Activated CD4-positive, alpha-beta T cell treated with anti-CD3 and anti-CD28 coated beads for 1 hour (primary cell): Measurements from ENCODE around the gene MFRP.
"Not testable (repeated sequence)": the region's sequence is repeated elsewhere in the genome, so short reads cannot be mapped to it uniquely, and the experiment has no call there.

ENCODE experiments used
- DNase-seq: peaks from one replicate; pipeline ENCODE4 v3.0.0-alpha.2; 2020

The MFRP gene

DNA sequence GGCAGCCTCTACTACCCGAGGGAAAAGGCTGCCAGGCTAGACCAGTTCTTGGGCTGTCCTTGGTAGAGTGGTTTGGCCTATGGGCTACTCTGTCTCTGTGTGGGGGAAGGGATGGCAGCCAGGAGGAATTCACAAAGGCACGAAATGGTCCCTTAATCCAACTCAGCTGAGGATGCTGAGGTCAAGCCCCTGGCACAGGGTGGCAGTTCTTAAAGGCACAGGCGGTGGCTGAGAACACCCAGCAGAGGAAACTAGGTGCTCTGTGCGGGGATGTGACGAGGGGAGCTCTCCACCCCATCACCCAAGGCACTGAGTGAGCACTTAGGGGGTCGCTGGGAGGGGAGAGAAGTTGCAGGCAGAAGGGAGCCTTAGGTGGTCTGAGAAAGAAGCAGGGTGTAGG, at the start of gene MFRP:
TSS of gene MFRP (minus strand) at position 101 of the 400 bp plus-strand sequence. CDS start 192 bp downstream, outside the sequence.
- no peak for DNase-seq

DNA sequence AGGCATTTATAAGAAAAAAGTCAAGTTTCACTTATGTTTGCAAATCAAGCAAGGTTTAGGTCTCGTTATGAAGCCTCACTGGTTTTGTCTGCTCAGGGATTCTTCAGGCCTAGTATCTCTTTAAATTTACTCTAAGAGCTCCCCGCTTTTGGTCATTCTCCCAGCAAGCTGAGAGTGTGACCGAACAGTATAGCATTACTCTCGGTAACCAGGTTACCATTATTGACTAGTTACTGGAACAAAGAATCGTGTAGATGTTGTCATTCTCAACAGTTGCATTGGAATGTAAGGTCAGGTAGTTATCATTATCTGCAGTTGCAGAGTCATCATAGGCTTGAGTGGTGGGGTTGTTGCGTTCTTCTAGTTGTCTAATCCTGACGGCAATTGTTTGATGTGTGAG, 44.8 kb upstream of the MFRP start:
- no peak for DNase-seq

DNA sequence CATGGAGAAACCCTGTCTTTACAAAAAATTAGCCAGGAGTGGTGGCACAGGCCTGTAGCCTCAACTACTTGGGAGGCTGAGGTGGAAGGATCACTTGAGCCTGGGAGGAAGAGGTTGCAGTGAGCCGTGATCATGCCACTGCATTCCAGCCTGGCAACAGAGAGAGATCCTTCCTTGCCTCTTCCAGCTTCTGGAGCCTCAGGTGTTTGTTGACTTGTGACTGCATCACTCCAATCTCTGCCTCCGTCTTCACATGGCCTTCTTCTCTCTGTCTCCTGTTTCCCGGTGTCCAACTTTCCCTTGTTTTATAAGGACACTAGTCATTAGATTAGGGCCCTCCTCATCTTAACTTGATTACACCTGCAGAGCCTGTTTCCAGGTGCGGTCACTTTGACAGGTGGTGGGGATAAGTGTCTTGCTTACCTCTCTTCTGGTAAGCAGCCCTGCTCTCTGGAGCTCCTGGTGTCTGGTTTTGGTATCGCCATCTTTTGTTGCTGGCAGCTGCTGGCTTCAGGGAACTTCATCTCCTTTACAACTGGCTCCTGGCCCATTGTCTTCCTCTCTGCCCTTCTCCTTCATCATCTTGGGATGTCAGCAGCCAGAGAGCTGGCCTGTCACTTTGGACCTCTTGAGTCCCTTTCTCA, 43.2 kb upstream of the MFRP start:
- DNase-seq: no peak

DNA sequence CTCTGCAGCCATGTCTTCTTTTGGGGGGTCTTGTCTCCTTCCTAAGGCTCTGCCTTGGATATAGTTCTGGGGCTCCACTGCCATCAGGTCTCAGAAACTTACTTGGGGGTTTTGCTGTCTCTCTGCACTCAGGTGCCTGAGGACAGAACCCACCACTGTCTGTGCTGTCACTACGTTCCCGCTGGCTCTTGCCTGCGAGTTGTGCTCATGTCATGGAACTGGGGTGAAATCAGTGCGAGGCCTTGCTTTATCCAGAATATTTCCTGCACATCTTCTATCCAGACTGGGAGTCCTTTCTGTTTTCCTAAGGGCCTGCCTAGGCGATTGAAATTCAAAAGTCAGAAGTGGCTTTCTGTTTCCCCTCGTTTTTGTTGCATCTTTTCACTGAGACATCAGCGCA, 41.6 kb upstream of the MFRP start:
- no peak for DNase-seq

DNA sequence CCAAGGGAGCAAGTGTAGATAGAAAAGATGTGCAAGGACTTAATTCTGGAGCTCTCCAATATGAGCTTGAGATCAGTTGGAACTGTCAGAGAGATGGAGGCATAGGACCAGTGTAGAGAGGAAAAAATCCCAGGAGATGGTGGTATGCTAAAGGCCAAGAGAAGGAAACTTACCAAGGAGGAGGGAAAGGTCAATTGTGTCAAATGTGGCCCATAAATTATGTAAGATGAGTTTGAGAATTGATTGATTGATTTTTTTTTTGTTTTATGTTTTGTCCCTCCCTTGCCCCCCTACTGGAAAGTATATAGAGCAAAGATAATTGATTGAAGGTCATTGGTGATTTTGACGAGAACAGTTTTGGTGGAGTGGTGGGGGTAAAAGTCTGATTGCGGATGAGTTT, 37.8 kb upstream of the MFRP start:
- DNase-seq: no peak

DNA sequence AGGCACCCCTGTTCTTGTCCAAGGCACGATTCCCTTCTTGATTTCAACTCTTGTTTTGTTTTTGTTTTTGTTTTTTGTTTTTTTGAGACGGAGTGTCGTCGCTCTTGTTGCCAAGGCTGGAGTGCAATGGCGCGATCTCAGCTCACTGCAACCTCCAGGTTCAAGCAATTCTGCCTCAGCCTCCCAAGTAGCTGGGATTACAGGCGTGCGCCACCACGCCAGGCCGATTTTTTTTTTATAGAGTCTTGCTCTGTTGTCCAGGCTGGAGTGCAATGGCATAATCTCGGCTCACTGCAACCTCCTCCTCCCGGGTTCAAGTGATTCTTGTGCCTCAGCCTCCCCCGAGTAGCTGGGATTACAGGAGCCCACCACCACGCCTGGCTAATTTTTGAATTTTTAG, 36.0 kb upstream of the MFRP start:
- not testable (repeated sequence) for DNase-seq

DNA sequence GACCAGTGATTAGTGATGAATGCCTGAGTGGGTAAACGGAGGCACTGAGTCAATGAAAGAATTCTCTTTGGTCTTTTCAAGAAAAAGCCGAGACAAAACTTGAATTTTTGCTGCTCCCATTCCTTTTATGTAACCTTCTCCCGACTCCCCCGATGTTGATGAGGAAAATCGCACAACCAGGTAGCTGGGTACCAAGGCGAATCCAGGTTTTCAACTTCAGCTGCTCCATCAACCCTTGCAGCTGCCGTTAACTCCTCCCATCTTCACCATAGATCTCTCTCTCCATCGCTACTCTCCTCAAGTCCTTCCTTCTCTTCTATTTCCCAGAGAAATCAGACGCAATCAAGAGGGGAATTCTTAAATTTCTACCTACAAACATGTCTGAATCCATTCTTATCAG, 35.6 kb upstream of the MFRP start:
- no peak for DNase-seq

DNA sequence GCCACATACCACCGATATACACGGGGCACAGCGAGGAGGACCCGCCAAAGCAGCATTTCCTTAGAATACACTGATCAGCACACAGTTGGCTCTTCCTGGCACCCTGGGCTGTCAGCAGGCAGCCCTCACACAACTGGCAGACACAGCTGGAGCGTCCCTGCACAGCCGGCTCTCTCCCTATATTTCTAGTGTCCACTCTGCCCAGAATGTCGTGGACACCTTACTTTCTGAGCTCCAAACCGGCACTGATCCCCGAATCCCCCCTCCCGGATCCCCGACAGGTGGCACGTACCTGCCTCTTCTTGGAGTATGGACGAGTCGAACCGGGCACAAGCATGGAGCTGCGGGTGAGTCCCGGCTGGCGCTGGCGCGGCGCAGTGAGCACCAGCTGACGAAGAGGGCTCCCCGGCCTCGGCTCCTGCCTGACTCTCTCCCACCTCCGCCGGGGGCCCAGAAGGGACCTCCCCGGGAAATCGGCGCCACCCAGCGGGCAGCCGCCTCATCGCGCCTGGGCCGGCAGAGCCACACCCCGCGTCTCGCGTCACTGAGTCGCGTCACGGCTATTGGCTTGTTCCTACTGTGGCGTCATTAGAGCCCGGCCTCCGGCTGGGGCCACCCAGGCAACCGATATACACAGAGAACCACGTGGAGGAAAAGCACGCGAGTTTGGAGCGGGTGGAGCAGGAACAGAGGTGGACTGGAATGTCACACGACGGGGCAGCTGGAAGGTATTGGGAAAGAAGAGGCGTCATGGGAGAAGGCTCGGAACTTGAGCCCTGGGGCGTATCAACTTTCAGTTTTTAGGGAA, 34.9 kb upstream of the MFRP start, which contains the start of gene USP2:
TSS of gene USP2 (minus strand) at position 510 of the 808 bp plus-strand sequence. CDS start 8,210 bp downstream, outside the sequence.
- peak; percentile 96 for DNase-seq

DNA sequence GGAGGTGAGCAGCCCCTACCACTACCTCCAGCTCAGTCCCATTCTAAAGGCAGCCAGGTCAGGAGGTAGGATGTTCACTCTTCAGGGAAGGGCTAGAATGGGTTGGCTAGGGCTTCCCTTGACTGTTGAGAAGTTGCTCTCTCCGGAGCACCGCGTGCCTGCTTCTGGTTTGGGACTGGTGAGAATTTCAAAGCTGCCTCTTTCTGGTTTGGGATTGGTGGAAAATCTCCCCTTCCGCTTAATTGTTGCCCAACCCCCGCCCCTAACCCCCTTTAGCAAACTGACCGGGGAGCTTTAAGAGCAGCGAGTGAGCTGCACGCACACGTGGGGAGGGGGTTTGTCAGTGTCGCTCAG, 34.3 kb upstream of the MFRP start:
- no peak for DNase-seq

DNA sequence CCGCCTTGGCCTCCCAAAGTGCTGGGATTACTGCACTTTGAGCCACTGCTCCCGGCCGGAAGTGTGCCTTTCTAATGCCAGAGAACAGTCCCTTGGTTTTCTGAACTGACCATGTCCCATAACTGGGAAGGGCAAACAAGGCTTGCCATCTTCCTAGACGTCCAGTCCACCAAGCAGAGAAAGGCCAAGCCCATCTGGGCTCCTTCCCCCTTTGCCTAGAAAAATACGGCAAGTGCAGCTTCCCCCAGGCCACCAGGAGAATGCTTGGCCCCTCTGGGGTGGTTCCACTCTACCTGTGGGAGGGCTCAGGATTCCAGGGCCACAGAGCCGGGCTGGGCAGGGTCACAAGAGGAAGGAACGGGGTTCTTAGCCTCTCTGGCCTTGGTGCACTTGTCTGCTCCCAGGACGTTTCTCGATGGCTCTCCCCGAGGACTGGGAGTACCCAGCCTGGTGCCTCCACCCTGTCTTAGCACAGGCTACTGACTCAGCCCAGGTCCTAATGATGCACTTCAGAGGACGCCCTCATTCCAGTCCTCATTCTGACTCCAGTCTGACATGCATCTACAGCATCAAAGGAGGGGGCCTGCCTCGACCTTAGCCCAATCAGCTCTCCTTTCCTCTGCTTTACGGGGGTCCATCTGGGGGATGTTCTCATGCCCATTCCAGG, 33.8 kb upstream of the MFRP start:
- DNase-seq: no peak

DNA sequence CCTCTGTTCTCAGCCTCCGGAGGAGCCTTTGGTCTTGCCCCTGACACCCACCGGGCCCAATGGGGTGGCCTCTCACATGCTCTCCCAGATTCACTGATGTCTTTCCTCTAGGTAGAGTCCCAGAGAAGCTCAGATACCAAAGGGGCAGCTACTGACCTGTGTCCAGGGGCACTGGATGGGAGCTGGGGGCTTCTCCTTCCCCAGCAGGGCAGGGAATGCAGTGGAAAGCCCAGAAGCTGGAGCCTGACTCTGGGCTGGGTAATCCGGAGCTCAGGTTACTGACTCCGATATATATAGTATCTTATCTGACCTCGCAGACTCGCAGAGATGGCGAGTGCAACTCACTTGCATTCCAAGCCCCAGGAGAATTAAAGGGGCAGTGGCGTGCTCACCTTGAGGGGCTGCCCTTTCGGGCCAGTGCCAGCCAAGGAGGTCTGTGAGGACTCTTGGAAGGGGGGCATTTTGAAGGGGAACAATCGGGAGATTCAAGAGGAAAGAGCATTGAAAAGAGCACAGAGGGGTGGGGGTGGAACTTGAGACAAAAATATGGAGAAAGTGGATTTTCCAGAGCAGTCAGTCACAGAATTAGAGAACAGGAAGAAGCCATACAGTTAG, 32.5 kb upstream of the MFRP start:
- DNase-seq: no peak

DNA sequence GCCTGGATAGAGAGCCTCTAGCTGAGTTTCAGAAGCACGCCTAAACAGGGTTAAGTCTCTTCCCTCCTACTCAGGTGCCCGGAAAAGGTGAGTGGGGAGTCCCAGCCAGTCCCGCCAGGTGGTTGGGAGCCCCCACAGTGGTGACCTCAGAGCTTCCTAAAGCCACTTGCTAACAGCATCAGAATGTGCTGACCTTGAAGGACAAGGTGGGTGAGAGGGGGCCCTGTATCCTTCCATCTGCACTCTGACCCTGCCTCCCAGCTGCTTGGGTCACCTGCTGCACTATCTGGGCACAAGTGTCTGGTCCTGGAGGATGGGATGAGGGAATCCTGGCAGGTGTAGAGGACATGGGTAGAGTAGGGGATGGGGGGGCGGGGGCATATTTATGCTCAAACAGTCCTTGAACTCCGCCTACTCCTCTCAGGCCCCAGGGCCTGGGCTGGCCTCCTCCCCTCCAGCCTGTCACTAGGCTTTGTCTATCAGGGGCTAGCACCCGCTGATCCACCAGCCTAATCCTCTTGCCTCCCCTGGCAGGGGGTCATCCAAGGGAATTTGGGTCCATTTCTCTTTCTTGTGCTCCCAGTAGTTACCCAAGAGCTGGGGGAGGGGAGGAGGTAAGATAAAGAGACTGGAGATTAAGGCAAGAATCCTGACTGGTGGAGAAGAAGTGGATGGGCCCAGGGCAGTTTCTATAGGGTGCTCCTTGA, 31.6 kb upstream of the MFRP start:
- no peak for DNase-seq

DNA sequence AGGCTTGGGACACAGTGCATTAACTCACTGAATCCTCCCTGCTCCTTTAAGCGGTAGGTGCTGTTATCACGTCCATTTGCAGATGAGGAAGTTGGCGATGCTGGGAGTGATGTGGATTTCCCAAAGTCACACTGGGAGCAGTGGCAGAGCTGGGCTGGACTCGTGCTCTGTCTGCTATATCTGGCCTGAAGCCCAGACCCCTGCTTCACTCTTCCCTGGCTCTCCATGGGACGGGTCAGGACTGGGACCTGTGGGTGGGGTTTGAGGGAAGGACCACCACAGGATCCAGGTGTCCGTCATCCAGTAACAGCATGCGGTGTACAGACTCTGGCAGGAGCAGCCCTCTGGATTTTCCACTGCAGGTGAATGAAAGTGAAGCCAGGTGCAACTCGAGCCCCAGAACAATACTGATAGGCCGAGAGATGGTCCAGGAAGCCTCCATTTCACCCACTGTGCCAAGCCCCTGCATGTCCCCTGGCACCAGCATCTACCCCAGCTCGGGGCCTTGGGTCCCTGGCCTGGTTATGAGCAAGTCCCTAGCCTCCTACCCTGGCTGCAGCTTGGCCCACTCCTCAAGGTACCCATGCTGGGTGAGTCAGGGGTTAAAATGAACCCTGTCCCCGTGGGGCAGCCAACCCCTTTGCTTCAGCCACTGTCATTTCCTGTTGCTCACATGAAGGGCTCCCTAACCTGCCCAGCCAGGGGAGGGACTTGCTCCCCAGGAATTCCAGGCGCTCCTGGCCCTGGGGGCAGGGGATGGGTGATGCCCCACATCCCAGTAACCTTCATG, 30.8 kb upstream of the MFRP start:
- DNase-seq: no peak

DNA sequence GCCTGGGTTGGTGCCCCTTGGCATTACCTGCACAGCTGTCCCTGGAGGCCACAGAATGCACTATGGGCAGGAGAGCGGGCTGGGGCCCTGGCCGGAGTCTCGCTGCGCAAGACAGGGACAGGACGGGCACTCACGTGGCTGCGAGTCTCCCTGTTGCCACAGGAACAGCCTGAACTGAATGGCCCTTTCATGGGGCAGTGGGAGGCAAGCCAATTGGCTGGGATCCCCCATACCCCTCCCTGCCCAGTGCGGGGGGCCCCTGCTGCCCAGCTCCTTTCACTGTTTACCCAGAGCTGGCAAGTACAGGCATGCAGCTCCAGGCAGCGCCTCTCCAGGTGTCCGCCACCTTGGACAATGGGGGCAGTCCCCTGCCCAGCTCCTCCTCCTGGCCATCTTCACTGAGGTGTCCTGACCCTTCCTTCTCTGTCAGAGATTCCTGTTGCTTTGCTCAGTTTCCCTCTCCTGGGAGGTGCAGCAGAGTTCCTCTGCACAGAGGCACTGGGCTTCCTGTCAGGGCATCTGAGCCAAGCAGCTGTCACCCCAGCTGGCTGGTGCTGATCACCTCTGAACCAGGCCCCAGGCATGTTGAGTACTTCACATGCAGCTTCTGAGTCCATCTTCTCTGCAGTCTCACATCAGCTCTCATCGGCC, 29.8 kb upstream of the MFRP start:
- DNase-seq: no peak

DNA sequence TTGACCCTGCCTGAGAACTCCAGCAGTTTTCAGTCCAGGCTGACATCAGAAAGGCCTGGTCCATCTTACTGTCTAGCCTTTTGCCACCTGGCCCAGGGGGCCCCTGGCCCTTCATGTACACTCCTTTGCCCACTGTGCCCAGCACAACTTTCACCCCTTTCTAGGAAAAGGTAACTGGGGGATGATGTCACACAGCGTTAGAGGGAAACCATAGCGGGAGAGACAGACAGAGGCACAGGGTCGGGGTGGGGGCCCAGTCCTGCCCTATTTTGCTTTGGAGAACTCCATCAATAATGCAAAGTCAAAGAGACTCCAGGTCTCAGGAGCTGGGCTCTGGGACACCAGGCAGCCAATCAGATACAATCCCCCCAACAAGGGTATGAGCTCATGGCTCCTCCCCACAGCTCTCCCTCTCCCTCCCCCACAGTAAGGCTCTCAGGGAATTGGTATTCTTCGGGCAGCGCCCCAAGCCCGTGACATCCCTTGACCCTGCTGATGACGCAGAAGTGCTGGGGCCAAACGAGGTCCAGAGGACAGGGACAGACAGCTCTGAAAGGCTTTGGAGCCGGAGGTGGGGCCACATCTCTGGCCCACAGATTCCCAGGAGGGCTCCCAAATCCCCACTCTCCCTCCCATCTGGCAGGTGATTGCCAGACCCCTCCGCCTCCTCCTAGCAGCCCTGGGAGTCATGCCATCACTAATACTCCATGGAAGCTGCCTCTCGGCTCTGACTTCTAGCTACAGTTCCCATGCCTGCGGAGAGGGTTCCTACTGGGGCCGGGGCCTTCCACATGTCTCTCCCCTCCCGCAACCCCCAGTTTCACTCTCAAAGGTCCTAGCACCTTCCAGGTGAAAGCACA, 29.1 kb upstream of the MFRP start:
- DNase-seq: no peak

DNA sequence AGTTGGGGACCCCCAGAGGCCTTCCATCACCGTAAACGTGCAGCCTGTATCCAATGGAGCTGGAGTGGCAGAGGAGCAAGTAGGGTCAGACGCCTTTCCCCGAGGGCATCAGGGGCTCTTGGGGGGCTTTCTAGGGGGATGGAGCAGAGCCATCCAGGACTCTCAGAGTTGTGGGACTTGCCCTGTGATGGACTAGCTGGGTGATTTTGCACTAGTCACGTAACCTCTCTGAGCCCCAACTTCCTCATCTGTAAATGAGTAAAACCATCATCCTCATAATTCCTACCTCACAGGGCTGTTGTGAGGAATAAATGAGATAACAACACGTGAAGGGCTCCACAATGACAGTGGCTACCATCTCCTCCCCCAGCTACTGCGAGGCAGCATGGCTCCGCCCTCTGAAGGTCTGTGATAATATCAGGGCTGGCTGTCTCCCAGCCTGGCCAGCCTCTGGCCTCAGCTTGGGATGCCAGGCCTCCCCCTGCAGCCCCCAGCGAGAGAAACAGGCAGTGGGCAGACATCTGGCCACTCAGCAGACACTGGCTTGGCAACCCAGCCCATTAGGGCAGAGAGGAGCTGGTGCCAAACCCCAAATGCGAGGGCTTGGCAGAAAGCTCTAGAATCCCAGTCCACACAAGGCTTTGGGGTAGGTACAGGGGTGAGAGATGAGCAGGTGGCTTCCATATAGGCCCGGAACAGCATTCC, 28.3 kb upstream of the MFRP start:
- DNase-seq: no peak

DNA sequence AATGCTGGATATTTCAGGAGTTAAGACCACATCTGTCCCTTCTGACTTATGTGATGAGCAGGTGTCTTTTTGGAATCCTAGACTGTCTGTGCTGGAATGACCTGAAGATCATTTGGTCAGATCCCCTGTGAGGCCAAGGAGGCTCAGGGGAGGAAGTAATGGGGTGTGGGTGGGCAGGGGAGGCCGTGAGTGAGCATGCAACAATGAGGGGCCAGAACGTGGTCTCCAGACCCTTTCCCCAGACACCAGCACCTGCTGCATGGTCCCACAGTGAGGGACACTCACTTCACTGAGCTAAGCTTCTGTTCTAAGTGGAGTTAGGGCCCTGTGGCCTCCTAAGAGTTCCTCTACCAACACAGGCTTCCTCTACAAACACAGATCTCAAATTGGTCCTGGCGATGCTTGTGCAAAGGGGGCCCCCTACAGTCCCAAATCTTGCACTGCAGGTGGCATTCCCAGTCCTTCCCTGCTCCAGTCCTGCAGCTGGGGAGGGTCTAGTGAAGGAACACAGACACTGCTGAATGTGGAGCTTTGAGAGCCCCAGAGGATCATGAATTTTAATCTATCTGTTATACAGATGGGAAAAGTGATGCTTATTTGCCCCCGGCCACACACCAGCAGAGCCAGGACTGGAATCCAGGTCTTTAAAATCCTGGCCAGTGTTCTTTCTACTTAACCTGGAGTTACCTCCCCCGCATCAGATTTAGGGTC, 27.6 kb upstream of the MFRP start:
- no peak for DNase-seq

DNA sequence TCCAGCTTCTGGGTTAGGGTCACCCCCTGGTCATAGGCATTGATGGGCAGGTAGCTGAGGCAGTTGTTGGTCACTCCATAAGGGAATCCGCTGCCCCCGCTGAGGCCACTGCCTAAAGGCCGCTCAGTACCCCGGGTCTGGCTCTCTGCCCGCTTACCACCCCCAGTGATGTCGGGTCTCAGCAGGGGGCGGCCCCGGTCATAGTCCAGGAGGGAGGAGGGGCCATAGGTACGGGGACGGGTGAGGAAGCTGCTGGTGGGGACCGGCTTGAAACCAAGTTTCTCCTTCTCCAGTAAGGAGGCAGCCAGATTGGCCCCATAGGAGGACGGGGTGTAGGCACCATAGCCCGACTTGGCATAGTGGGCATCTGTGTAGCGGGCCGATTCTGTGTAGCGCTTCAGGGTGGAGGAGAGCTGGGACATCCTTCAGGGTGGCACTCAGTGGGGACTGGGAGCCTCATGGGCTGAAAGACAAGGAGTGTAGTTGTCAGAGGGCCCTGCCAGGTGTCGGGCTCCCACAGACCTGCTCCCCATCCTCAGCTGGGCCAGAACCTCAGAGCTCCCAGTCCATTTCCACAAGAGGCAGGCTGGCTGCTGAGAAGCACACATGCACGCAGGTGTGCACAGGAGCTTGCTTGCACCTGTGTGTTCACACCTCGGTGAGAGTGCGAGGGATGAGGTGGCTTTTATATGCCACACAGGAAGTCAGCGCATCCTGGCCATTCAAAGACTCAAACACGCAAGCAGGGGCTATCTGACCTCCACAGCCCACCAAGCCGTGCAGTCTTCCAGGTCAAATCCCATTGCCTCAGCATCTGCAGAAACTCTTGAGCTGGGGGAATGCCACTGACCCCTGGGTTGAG, 26.8 kb upstream of the MFRP start:
- DNase-seq: no peak
